Stomach (tissue), 9 donors: ENCODE results near the gene LRAT. TPM values are rescaled to one million over a fixed set of nuclear protein-coding genes. Genes with fewer than 3 reads are reported as not detected.

Source experiments
- DNase-seq, 2 donors: peaks; one replicate each; pipeline versions ENCODE4 v3.0.0 to v3.0.0-alpha.2; 2013 to 2019
- H3K27ac ChIP-seq, 5 donors: fragments of 200-600 bp in 4 of 5; sonication (generic) in 4 of 5; one replicate each; pipeline ENCODE4 v1.5.1; 2013 to 2019; ENCODE audit warnings: mild to moderate bottlenecking in 1 of 5, moderate library complexity in 1 of 5
- H3K27me3 ChIP-seq, 3 donors: fragments of 200-600 bp; sonication (generic); one replicate each; pipeline ENCODE4 v1.5.1; 2017 to 2019; ENCODE audit warnings: mixed run types in 1 of 3
- H3K36me3 ChIP-seq, 4 donors: fragments of 200-600 bp; sonication (generic); 1 replicate in 3 of 4; 2 replicates in 1 of 4; pipeline ENCODE4 v1.5.1; 2016 to 2019
- H3K4me1 ChIP-seq, 4 donors: fragments of 200-600 bp; sonication (generic); one replicate each; pipeline ENCODE4 v1.5.1; 2016 to 2019
- H3K4me3 ChIP-seq, 4 donors: fragments of 200-600 bp; sonication (generic) in 3 of 4; one replicate each; pipeline ENCODE4 v1.5.1; 2016 to 2019; ENCODE audit warnings: mild to moderate bottlenecking in 1 of 4
- H3K9me3 ChIP-seq, 4 donors: fragments of 200-600 bp; sonication (generic); one replicate each; pipeline ENCODE4 v1.5.1; 2016 to 2019
- CTCF ChIP-seq, 7 experiments: fragments of 450-650 bp in 4 of 7; fragments of 200-600 bp in 3 of 7; sonication (generic) in 3 of 7; IDR thresholded peaks; one replicate each; pipeline ENCODE4 v1.5.1; 2016 to 2019; ENCODE audit warnings: antibody characterized with exemption in 7 of 7, control low read depth in 2 of 7, mild to moderate bottlenecking in 1 of 7
- EP300 ChIP-seq: sonication (generic); formaldehyde crosslinking; IDR thresholded peaks from one replicate; pipeline ENCODE4 v1.6.1; 2017; ENCODE audit warnings: antibody characterized with exemption
- POLR2A ChIP-seq, 4 donors: fragments of 450-650 bp; IDR thresholded peaks; one replicate each; pipeline ENCODE4 v1.6.1; 2016; ENCODE audit warnings: antibody characterized with exemption in 4 of 4, control low read depth in 2 of 4, mild to moderate bottlenecking in 1 of 4, moderate library complexity in 1 of 4
- POLR2AphosphoS5 ChIP-seq, 3 donors: sonication (generic); formaldehyde crosslinking; IDR thresholded peaks; one replicate each; pipeline ENCODE4 v1.6.1; 2016; ENCODE audit warnings: antibody characterized with exemption in 3 of 3
- WGBS, 5 donors: extraction: QIAGEN DNeasy Blood & Tissue Kit in 3 of 5; methylation state at CpG; one replicate each; pipeline versions ENCODE4 v1.1.5 to v1.1.7; 2013 to 2018; 5-methylcytosine and 5-hydroxymethylcytosine counted together
- intact Hi-C: fragments of 100-400 bp; cut with DNase I; formaldehyde crosslinking; loops from one replicate; pipeline ENCODE4 v1.15.1; 2023; ENCODE audit warnings: low total_unique reads
- polyA plus RNA-seq, 3 donors: library from polyadenylated mRNA; stranded (reverse); fragments of 200-250 nt; gene quantifications; one replicate each; pipeline ENCODE4 v1.2.3, GENCODE V29; 2013
- total RNA-seq, 5 donors: library from RNA; depleted of rRNA; stranded (reverse); fragments of >200 nt; gene quantifications; one replicate each; pipeline versions ENCODE4 v1.1.0 to v1.2.3, GENCODE V29; 2014 to 2016
- donor health status: healthy with polysubstance abuse.
- donor health status: Bipolar disorder and iron deficiency.
- donor health status: healthy.

LRAT gene
- total and polyA plus RNA-seq, 8 donors: 0.12 to 0.73 (median 0.29) TPM; not detected in 4

- H3K36me3 ChIP-seq: no peaks in the 10 kb centered on the region
- DNase-seq: peak in 1 of 2 donors; percentile 23
- H3K4me1 ChIP-seq: no peaks in the 10 kb centered on the region
- TF ChIP-seq CTCF (IDR thresholded peaks at IDR 0.05) (no peak), EP300 (no peak), POLR2AphosphoS5 (IDR thresholded peaks at IDR 0.05) (no peak), POLR2A (IDR thresholded peaks at IDR 0.05) (no peak)
- WGBS, 5 donors: 5 to 29% (median 23%) methylated on average over 1 of the region's 1 CpG
- intact Hi-C loops: no loop called here
- no peak overlapping the region for H3K27ac ChIP-seq
- H3K9me3 ChIP-seq: no peaks in the 10 kb centered on the region
- H3K4me3 ChIP-seq: no peak overlapping the region
- peaks cover 0 to 4% (median 0%) of the 10 kb centered on the region in 3 donors for H3K27me3 ChIP-seq
These were observed 16.3 kb upstream of the LRAT start for GRCh38 chr4:154727540-154727939.

- Histone ChIP-seq H3K9me3 (no peaks in the 10 kb centered on the region), H3K27me3 (peaks cover 0 to 11% (median 0%) of the 10 kb centered on the region in 3 donors), H3K27ac (no peak overlapping the region), H3K36me3 (no peaks in the 10 kb centered on the region), H3K4me3 (no peak overlapping the region), H3K4me1 (no peaks in the 10 kb centered on the region)
- no peak for DNase-seq
- intact Hi-C loops: no loop called here
- TF ChIP-seq CTCF (IDR thresholded peaks at IDR 0.05): no peak
- no peak for TF ChIP-seq POLR2AphosphoS5 (IDR thresholded peaks at IDR 0.05)
- no peak for TF ChIP-seq EP300
- no peak for TF ChIP-seq POLR2A (IDR thresholded peaks at IDR 0.05)
These were observed 12.0 kb upstream of the LRAT start for GRCh38 chr4:154731756-154732155.

GRCh38 chr4:154732669-154733068 lies 11.1 kb upstream of the LRAT start:
- no peak for DNase-seq
- H3K4me1 ChIP-seq: no peaks in the 10 kb centered on the region
- no peaks in the 10 kb centered on the region for H3K9me3 ChIP-seq
- 75 to 86% (median 82%) methylated on average over 4 of the region's 4 CpGs for WGBS, 5 donors
- intact Hi-C loops: no loop called here
- no peaks in the 10 kb centered on the region for H3K36me3 ChIP-seq
- TF ChIP-seq POLR2A (IDR thresholded peaks at IDR 0.05): no peak
- no peak for TF ChIP-seq EP300
- no peak for TF ChIP-seq CTCF (IDR thresholded peaks at IDR 0.05)
- no peak for TF ChIP-seq POLR2AphosphoS5 (IDR thresholded peaks at IDR 0.05)
- H3K27ac ChIP-seq: no peak overlapping the region
- H3K4me3 ChIP-seq: no peak overlapping the region
- peaks cover 0 to 11% (median 0%) of the 10 kb centered on the region in 3 donors for H3K27me3 ChIP-seq

- WGBS, 5 donors: 45 to 93% (median 89%) methylated on average over 1 of the region's 1 CpG
- TF ChIP-seq EP300: no peak
- Histone ChIP-seq H3K36me3 (no peaks in the 10 kb centered on the region), H3K27ac (no peak overlapping the region), H3K4me1 (peaks cover 0 to 8% (median 4%) of the 10 kb centered on the region in 4 donors), H3K9me3 (no peaks in the 10 kb centered on the region), H3K27me3 (peaks cover 0 to 23% (median 5%) of the 10 kb centered on the region in 3 donors), H3K4me3 (no peak overlapping the region)
- intact Hi-C loops: no loop called here
- DNase-seq: no peak
These were observed 7.0 kb upstream of the LRAT start for GRCh38 chr4:154736770-154737169.

- no peak for TF ChIP-seq CTCF (IDR thresholded peaks at IDR 0.05)
- TF ChIP-seq EP300: no peak
- TF ChIP-seq POLR2A (IDR thresholded peaks at IDR 0.05): no peak
- no peak for TF ChIP-seq POLR2AphosphoS5 (IDR thresholded peaks at IDR 0.05)
- peaks cover 4 to 39% (median 21%) of the 10 kb centered on the region in 3 donors for H3K27me3 ChIP-seq
- intact Hi-C loops: no loop called here
- H3K4me3 ChIP-seq: no peak overlapping the region
- H3K4me1 ChIP-seq: peaks cover 12 to 25% (median 21%) of the 10 kb centered on the region in 4 donors
- no peak overlapping the region for H3K27ac ChIP-seq
- H3K36me3 ChIP-seq: no peaks in the 10 kb centered on the region
- DNase-seq: no peak
- WGBS, 5 donors: 13 to 22% (median 16%) methylated on average over 2 of the region's 2 CpGs
- H3K9me3 ChIP-seq: no peaks in the 10 kb centered on the region
These were observed 5.4 kb upstream of the LRAT start for GRCh38 chr4:154738426-154738825.
